ENCODE measurements around the gene WARS2.

- TF ChIP-seq, protein P1, sequence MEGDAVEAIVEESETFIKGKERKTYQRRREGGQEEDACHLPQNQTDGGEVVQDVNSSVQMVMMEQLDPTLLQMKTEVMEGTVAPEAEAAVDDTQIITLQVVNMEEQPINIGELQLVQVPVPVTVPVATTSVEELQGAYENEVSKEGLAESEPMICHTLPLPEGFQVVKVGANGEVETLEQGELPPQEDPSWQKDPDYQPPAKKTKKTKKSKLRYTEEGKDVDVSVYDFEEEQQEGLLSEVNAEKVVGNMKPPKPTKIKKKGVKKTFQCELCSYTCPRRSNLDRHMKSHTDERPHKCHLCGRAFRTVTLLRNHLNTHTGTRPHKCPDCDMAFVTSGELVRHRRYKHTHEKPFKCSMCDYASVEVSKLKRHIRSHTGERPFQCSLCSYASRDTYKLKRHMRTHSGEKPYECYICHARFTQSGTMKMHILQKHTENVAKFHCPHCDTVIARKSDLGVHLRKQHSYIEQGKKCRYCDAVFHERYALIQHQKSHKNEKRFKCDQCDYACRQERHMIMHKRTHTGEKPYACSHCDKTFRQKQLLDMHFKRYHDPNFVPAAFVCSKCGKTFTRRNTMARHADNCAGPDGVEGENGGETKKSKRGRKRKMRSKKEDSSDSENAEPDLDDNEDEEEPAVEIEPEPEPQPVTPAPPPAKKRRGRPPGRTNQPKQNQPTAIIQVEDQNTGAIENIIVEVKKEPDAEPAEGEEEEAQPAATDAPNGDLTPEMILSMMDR (IDR thresholded peaks at IDR 0.05; ENCODE audit: low read length) = no peak
- TF ChIP-seq EZH2 (IDR thresholded peaks at IDR 0.05; ENCODE audit: borderline replicate concordance, low read length) = no peak
These were observed 147.4 kb downstream of the WARS2 start for GRCh38 chr1:118992868-118993699.

Data from OCI-LY1 (cell line).